ENCODE results near the gene AFF3.

DNA sequence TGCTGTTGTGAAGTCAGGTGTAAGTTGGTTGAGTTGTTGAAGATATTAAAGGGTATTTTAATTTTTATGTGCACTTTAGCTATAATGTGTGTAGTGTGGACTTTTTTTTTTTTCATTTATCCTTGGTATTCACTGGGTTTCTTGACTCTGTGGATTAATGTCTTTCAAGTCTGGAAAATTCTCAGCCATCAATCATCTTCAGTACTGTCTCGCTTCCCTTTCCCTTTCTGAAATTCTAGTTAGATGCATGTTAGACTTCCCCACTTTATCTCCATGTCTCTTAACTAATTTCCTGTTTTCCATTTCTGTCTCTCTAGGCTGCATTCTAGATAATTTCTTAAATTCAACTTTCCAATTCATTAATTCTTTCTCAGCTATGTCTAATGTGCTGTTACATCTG lies 404.9 kb downstream of the AFF3 start:
- TF ChIP-seq, protein P1, sequence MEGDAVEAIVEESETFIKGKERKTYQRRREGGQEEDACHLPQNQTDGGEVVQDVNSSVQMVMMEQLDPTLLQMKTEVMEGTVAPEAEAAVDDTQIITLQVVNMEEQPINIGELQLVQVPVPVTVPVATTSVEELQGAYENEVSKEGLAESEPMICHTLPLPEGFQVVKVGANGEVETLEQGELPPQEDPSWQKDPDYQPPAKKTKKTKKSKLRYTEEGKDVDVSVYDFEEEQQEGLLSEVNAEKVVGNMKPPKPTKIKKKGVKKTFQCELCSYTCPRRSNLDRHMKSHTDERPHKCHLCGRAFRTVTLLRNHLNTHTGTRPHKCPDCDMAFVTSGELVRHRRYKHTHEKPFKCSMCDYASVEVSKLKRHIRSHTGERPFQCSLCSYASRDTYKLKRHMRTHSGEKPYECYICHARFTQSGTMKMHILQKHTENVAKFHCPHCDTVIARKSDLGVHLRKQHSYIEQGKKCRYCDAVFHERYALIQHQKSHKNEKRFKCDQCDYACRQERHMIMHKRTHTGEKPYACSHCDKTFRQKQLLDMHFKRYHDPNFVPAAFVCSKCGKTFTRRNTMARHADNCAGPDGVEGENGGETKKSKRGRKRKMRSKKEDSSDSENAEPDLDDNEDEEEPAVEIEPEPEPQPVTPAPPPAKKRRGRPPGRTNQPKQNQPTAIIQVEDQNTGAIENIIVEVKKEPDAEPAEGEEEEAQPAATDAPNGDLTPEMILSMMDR (IDR thresholded peaks at IDR 0.05; ENCODE audit: low read depth, low read length, missing input control): no peak
- TF ChIP-seq JUND (IDR thresholded peaks at IDR 0.05) (no peak), EGR1 (IDR thresholded peaks at IDR 0.05; ENCODE audit: low read depth in 2 of 2) (no peak), TAF1 (conservative IDR thresholded peaks at IDR 0.05) (no peak), GABPA (IDR thresholded peaks at IDR 0.05 in 1 of 2, conservative IDR thresholded peaks at IDR 0.05 in 1 of 2) (no peak), YY1 (IDR thresholded peaks at IDR 0.05) (no peak), HNF4A (conservative IDR thresholded peaks at IDR 0.05) (no peak), HNF4G (IDR thresholded peaks at IDR 0.05) (no peak), NR2F2 (IDR thresholded peaks at IDR 0.05) (no peak)
- TF ChIP-seq, protein P2, sequence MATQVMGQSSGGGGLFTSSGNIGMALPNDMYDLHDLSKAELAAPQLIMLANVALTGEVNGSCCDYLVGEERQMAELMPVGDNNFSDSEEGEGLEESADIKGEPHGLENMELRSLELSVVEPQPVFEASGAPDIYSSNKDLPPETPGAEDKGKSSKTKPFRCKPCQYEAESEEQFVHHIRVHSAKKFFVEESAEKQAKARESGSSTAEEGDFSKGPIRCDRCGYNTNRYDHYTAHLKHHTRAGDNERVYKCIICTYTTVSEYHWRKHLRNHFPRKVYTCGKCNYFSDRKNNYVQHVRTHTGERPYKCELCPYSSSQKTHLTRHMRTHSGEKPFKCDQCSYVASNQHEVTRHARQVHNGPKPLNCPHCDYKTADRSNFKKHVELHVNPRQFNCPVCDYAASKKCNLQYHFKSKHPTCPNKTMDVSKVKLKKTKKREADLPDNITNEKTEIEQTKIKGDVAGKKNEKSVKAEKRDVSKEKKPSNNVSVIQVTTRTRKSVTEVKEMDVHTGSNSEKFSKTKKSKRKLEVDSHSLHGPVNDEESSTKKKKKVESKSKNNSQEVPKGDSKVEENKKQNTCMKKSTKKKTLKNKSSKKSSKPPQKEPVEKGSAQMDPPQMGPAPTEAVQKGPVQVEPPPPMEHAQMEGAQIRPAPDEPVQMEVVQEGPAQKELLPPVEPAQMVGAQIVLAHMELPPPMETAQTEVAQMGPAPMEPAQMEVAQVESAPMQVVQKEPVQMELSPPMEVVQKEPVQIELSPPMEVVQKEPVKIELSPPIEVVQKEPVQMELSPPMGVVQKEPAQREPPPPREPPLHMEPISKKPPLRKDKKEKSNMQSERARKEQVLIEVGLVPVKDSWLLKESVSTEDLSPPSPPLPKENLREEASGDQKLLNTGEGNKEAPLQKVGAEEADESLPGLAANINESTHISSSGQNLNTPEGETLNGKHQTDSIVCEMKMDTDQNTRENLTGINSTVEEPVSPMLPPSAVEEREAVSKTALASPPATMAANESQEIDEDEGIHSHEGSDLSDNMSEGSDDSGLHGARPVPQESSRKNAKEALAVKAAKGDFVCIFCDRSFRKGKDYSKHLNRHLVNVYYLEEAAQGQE (IDR thresholded peaks at IDR 0.05): no peak
- TF ChIP-seq, protein P3, sequence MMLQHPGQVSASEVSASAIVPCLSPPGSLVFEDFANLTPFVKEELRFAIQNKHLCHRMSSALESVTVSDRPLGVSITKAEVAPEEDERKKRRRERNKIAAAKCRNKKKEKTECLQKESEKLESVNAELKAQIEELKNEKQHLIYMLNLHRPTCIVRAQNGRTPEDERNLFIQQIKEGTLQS (IDR thresholded peaks at IDR 0.05): no peak

Measured in liver (tissue), 3 donors.